SK-N-SH (cell line): Measurements from ENCODE around the gene GSTM5. TPM values are rescaled to one million over a fixed set of nuclear protein-coding genes. Genes with fewer than 3 reads are reported as not detected.
"Not testable (repeated sequence)": the region's sequence is repeated elsewhere in the genome, so short reads cannot be mapped to it uniquely, and the experiment has no call there.

Experiments used
- CTCF ChIA-PET: fragments of 300-600, 350-600 bp; formaldehyde crosslinking; extraction: SDS; loops from one replicate; lab custom pipeline; 2021; lab: Yijun Ruan, JAX
- POLR2A ChIA-PET: fragments of 350-600 bp; sonication (Branson Sonifier 250); formaldehyde crosslinking; extraction: SDS; loops from one replicate; lab custom pipeline; 2020; ENCODE audit warnings: antibody characterized with exemption, inconsistent platforms; lab: Yijun Ruan, JAX
- DNase-seq: peaks from one replicate; pipeline ENCODE4 v3.0.0; 2012
- H2AFZ ChIP-seq: fragments of 200-600 bp; sonication (generic); 2 replicates; pipeline ENCODE4 v1.8.1; 2016; ENCODE audit warnings: antibody characterized with exemption, mild to moderate bottlenecking, low read depth
- H3F3A ChIP-seq: fragments of 200-600 bp; sonication (generic); replicated peaks from 2 replicates; pipeline ENCODE3; 2016; ENCODE audit warnings: antibody characterized with exemption, mild to moderate bottlenecking; ENCODE audit not compliant: insufficient read depth
- H3K27ac ChIP-seq, 2 experiments: fragments of 200-500 bp in 1 of 2; fragments of 200-600 bp in 1 of 2; sonication (Bioruptor generic) in 1 of 2; sonication (generic), shearing (Covaris generic) in 1 of 2; 2 replicates each; pipeline versions ENCODE4 v1.5.1 to v1.6.1; 2014 to 2016; ENCODE audit warnings: low read depth in 2 of 2, inconsistent platforms in 1 of 2, low read length in 1 of 2, mild to moderate bottlenecking in 1 of 2, mixed read lengths in 1 of 2
- H3K27me3 ChIP-seq: fragments of 200-600 bp; sonication (generic), shearing (Covaris generic); 2 replicates; pipeline ENCODE4 v1.6.1; 2016; ENCODE audit warnings: mixed run types; ENCODE audit not compliant: insufficient read depth
- H3K36me3 ChIP-seq, 2 experiments: fragments of 200-500 bp in 1 of 2; fragments of 200-600 bp in 1 of 2; sonication (Bioruptor generic) in 1 of 2; sonication (generic) in 1 of 2; replicated peaks in 1 of 2; 2 replicates each; pipeline versions ENCODE3 to v1.5.1; 2014 to 2016; ENCODE audit warnings: low read length in 1 of 2, mild to moderate bottlenecking in 1 of 2; ENCODE audit not compliant: insufficient read depth in 2 of 2, control insufficient read depth in 1 of 2
- H3K4me1 ChIP-seq, 2 experiments: fragments of 200-500 bp in 1 of 2; fragments of 200-600 bp in 1 of 2; sonication (Bioruptor generic) in 1 of 2; sonication (generic), shearing (Covaris generic) in 1 of 2; 2 replicates each; pipeline versions ENCODE4 v1.5.1 to v1.6.1; 2014 to 2016; ENCODE audit warnings: low read depth in 1 of 2, low read length in 1 of 2, mixed run types in 1 of 2; ENCODE audit not compliant: insufficient read depth in 2 of 2, control insufficient read depth in 1 of 2
- H3K4me2 ChIP-seq: fragments of 200-600 bp; sonication (generic), shearing (Covaris generic); 2 replicates; pipeline ENCODE4 v1.6.1; 2017; ENCODE audit warnings: mixed run types
- H3K4me3 ChIP-seq, 2 experiments: fragments of 200-500 bp in 1 of 2; fragments of 200-600 bp in 1 of 2; sonication (Bioruptor generic) in 1 of 2; sonication (generic), shearing (Covaris generic) in 1 of 2; 2 replicates each; pipeline versions ENCODE4 v1.5.1 to v1.8.1; 2014 to 2016; ENCODE audit warnings: low read depth in 2 of 2, inconsistent platforms in 1 of 2, low read length in 1 of 2, mild to moderate bottlenecking in 1 of 2, mixed read lengths in 1 of 2, moderate library complexity in 1 of 2
- H3K79me2 ChIP-seq: fragments of 200-600 bp; sonication (generic); 2 replicates; pipeline ENCODE4 v1.8.1; 2017; ENCODE audit warnings: mild to moderate bottlenecking; ENCODE audit not compliant: insufficient read depth
- H3K9ac ChIP-seq: fragments of 200-600 bp; sonication (generic); 2 replicates; pipeline ENCODE4 v1.6.1; 2017; ENCODE audit warnings: mixed run types
- H3K9me2 ChIP-seq: fragments of 200-600 bp; sonication (generic); 2 replicates; pipeline ENCODE4 v1.6.1; 2017; ENCODE audit warnings: mixed run types
- H3K9me3 ChIP-seq: fragments of 200-600 bp; sonication (generic); 2 replicates; pipeline ENCODE4 v1.6.1; 2017; ENCODE audit warnings: mixed run types, mild to moderate bottlenecking, moderate library complexity
- H4K20me1 ChIP-seq: fragments of 200-600 bp; sonication (generic); 2 replicates; pipeline ENCODE4 v1.6.1; 2017; ENCODE audit warnings: mild to moderate bottlenecking, mixed run types; ENCODE audit not compliant: insufficient read depth
- ELF1 ChIP-seq: IDR thresholded peaks from 2 replicates; pipeline ENCODE4 v1.4.0; 2012
- EZH2phosphoT487 ChIP-seq: fragments of 200-600 bp; sonication (generic); IDR thresholded peaks from 2 replicates; pipeline ENCODE4 v1.6.1; 2017; ENCODE audit warnings: low read depth, mixed run types, mild to moderate bottlenecking, antibody characterized with exemption, moderate library complexity, borderline replicate concordance
- JUND ChIP-seq: IDR thresholded peaks from 2 replicates; pipeline ENCODE4 v1.4.0; 2012
- NFIC ChIP-seq: IDR thresholded peaks from 2 replicates; pipeline ENCODE4 v1.4.0; 2012; ENCODE audit warnings: borderline replicate concordance
- POLR2AphosphoS5 ChIP-seq: IDR thresholded peaks from 2 replicates; pipeline ENCODE4 v1.6.1; 2012; ENCODE audit warnings: low read depth, low read length
- RFX5 ChIP-seq: IDR thresholded peaks from 2 replicates; pipeline ENCODE4 v1.6.1; 2012; ENCODE audit warnings: mild to moderate bottlenecking, improper control_type of control experiment, low read length
- RXRA ChIP-seq: IDR thresholded peaks from 2 replicates; pipeline ENCODE4 v1.4.0; 2012; ENCODE audit warnings: low read depth, mild to moderate bottlenecking, borderline replicate concordance
- SIN3A ChIP-seq: IDR thresholded peaks from 2 replicates; pipeline ENCODE4 v1.6.1; 2012; ENCODE audit warnings: low read depth, mild to moderate bottlenecking, low read length, moderate library complexity, borderline replicate concordance
- TCF12 ChIP-seq: IDR thresholded peaks from 2 replicates; pipeline ENCODE4 v1.4.0; 2012
- TEAD4 ChIP-seq: IDR thresholded peaks from 2 replicates; pipeline ENCODE4 v1.4.0; 2012; ENCODE audit warnings: mild to moderate bottlenecking, borderline replicate concordance; ENCODE audit not compliant: insufficient read depth
- WGBS: methylation state at CpG from one replicate; pipeline ENCODE4 v1.1.6; 2017; ENCODE audit warnings: low lambda C conversion rate; 5-methylcytosine and 5-hydroxymethylcytosine counted together
- polyA plus RNA-seq, 3 experiments: library from polyadenylated mRNA; depleted of rRNA; stranded (reverse); fragments of >200 nt; gene quantifications; 2 replicates each; pipeline ENCODE4 v1.2.3, GENCODE V29; 2012
- TF ChIP-seq, protein P1 (sequence below): IDR thresholded peaks from 2 replicates; pipeline ENCODE4 v1.4.0; 2012; ENCODE audit warnings: low read depth
- TF ChIP-seq, protein P2 (sequence below): IDR thresholded peaks from 2 replicates; pipeline ENCODE4; 2012
- TF ChIP-seq, protein P3 (sequence below): fragments of 200-600 bp; sonication (generic); IDR thresholded peaks from 2 replicates; pipeline ENCODE4 v1.6.1; 2017; ENCODE audit warnings: antibody characterized with exemption, mild to moderate bottlenecking, moderate library complexity

Gene GSTM5
- polyA plus RNA-seq, 1 of the 3 experiments (the other 2 are of a cell fraction), result not detected

DNA sequence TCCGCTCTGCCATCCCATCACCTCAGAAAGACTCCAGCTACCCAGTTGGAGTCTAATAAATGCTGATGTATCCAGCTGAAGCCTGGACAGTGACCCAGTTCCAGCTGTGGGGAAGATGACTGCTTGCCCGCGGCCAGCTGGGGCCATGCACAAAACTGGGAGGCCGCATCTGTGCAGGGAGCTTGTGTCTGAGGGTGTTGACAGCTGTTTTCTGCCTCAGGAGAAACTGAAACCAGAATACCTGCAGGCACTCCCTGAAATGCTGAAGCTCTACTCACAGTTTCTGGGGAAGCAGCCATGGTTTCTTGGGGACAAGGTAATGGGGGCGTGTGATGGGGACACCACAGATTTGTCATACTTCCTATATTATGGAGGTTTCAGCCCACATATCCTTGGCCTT is 41.0 kb upstream of the GSTM5 start:
- Histone ChIP-seq H2AFZ (no peak overlapping the region), H3K36me3 (no peaks in the 10 kb centered on the region), H3K27ac (no peak overlapping the region), H3K79me2 (no peaks in the 10 kb centered on the region), H3K9me2 (no peaks in the 10 kb centered on the region), H3F3A (no peaks in the 10 kb centered on the region), H3K4me3 (no peak overlapping the region), H3K9me3 (no peaks in the 10 kb centered on the region), H3K9ac (no peak overlapping the region), H3K4me2 (no peak overlapping the region), H3K27me3 (no peaks in the 10 kb centered on the region), H3K4me1 (peaks cover 0 to 7% of the 10 kb centered on the region in 2 experiments; a peak in 1 of 4 replicates)
- CTCF ChIA-PET, result interaction anchor here (0.7 to 2.6 kb wide), 6 partner anchors 22 to 313 kb away, joined by 3 to 8 read pairs (median 4); partner anchors contain the start of gene AHCYL1
- WGBS, result 90% methylated on average over 5 of the region's 5 CpGs
- POLR2A ChIA-PET, result interaction anchor here (0.6 kb wide), 1 partner anchor 11 kb away, joined by 3 read pairs; no protein-coding TSS in a partner anchor
- no peak for DNase-seq
- no peak for TF ChIP-seq NFIC
- no peak for TF ChIP-seq TEAD4
- no peak for TF ChIP-seq SIN3A
- TF ChIP-seq, all 33 proteins: peak for 0
- no peaks in the 10 kb centered on the region for H4K20me1 ChIP-seq

DNA sequence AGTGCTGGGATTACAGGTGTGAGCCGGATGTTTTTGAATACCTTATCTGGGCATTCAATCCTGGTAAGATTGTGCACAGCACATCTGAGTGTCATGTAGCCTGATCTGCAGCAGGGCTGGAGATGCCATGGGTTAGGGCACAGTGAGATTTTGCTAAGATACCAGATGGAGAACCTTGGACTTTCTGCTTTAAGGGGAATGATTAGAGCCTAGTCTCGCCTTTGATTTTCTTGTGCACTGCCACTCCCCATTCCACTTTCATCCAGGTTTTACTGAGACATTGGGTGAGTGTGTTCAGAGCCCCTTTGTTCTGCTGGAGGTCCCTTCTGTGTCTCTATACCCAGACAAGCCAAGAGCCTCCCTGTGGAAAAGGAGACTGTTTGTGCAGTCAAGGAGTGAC is 38.2 kb upstream of the GSTM5 start:
- H2AFZ ChIP-seq, CTCF ChIA-PET: not testable (repeated sequence)

DNA sequence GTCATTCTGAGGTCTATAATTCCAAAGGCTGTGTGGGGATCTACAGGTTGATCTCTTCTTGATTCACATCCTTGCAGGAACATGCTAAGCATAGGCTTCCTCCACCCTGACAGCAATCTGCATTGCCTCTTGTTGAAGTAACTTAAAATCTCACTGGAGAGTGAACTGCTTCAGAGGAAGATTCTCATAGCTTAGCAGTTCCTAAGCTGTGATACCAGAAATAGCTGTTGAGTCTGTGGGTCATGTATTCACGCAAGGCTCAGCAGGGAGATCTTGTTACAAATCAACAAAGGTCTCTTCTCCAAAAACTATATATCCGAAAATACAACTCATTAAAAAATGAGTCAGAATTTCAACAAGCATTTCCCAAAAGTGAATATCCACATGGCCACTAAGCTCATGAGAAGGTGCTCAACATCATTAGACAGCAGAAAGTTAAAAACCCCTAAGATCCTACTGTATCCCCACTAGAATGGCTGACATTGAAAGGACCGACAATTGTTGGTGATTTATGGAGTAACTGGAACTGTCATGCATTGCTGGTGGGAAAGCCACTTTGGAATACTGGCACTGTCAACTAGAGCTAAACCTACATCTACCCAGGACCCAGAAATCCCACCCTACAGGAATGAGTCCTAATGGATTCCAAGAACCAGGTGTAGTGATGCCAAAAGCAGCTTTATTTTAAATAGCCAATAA is 35.2 kb upstream of the GSTM5 start:
- H3K36me3 ChIP-seq, H3K4me2 ChIP-seq, H3K9me2 ChIP-seq, H3K4me3 ChIP-seq, H3F3A ChIP-seq, H3K79me2 ChIP-seq, DNase-seq, POLR2A ChIA-PET, H3K4me1 ChIP-seq, H3K27ac ChIP-seq, H3K27me3 ChIP-seq, H3K9me3 ChIP-seq, H2AFZ ChIP-seq, H3K9ac ChIP-seq, H4K20me1 ChIP-seq: not testable (repeated sequence)
- CTCF ChIA-PET, result interaction anchor here (1.0 kb wide), 2 partner anchors 97 to 144 kb away, joined by 3 read pairs; no protein-coding TSS in a partner anchor
- 78% methylated on average over 3 of the region's 3 CpGs for WGBS

More for the DNA sequence above, 38.2 kb upstream of the GSTM5 start:
- WGBS, result 91% methylated on average over 2 of the region's 2 CpGs
- H3K4me2 ChIP-seq, H3K27ac ChIP-seq, H3K9me3 ChIP-seq, H3K9me2 ChIP-seq, H3K4me1 ChIP-seq, H3K4me3 ChIP-seq, H3K36me3 ChIP-seq, H3K27me3 ChIP-seq, H3K9ac ChIP-seq, H3K79me2 ChIP-seq, POLR2A ChIA-PET, DNase-seq, H3F3A ChIP-seq, H4K20me1 ChIP-seq: not testable (repeated sequence)

DNA sequence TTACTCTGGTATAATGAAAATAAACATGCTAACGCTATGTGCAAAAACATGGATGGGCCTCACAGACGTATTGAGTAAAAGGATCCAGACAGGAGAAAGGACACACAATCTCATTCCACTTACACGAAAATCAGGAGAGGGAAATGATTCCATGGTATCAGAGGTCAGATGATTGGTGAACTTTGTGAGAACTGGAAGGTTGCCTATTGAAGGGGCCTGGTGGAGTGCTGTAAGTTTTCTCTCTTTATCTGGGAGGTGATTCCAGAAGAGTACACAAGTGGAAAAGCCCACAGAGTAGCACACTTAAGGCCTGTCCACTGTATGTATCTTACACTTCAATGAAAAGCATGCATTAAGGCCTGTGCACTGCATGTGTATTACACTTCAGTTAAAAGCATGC is 34.6 kb upstream of the GSTM5 start:
- Histone ChIP-seq H3K4me3 (no peak overlapping the region), H3K27me3 (no peaks in the 10 kb centered on the region), H3K9ac (no peak overlapping the region), H4K20me1 (no peaks in the 10 kb centered on the region), H3K79me2 (no peaks in the 10 kb centered on the region), H3K9me2 (no peaks in the 10 kb centered on the region), H3K9me3 (no peaks in the 10 kb centered on the region), H3K4me1 (no peaks in the 10 kb centered on the region), H3K27ac (no peak overlapping the region), H3F3A (no peaks in the 10 kb centered on the region), H3K4me2 (no peak overlapping the region), H2AFZ (no peak overlapping the region), H3K36me3 (no peaks in the 10 kb centered on the region)
- no peak for DNase-seq
- ChIA-PET CTCF (interaction anchor here (1.0 kb wide), 2 partner anchors 96 to 145 kb away, joined by 3 read pairs; no protein-coding TSS in a partner anchor), POLR2A (no interaction called here)
- 82% methylated on average over 3 of the region's 3 CpGs for WGBS
- TF ChIP-seq, protein P1, sequence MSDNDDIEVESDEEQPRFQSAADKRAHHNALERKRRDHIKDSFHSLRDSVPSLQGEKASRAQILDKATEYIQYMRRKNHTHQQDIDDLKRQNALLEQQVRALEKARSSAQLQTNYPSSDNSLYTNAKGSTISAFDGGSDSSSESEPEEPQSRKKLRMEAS, result no peak
- TF ChIP-seq JUND (no peak), ELF1 (no peak), POLR2AphosphoS5 (no peak), EZH2phosphoT487 (no peak), TCF12 (no peak), RFX5 (no peak), RXRA (no peak)
- TF ChIP-seq, protein P2, sequence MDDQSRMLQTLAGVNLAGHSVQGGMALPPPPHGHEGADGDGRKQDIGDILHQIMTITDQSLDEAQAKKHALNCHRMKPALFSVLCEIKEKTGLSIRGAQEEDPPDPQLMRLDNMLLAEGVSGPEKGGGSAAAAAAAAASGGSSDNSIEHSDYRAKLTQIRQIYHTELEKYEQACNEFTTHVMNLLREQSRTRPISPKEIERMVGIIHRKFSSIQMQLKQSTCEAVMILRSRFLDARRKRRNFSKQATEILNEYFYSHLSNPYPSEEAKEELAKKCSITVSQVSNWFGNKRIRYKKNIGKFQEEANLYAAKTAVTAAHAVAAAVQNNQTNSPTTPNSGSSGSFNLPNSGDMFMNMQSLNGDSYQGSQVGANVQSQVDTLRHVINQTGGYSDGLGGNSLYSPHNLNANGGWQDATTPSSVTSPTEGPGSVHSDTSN, result no peak
- TF ChIP-seq, protein P3, sequence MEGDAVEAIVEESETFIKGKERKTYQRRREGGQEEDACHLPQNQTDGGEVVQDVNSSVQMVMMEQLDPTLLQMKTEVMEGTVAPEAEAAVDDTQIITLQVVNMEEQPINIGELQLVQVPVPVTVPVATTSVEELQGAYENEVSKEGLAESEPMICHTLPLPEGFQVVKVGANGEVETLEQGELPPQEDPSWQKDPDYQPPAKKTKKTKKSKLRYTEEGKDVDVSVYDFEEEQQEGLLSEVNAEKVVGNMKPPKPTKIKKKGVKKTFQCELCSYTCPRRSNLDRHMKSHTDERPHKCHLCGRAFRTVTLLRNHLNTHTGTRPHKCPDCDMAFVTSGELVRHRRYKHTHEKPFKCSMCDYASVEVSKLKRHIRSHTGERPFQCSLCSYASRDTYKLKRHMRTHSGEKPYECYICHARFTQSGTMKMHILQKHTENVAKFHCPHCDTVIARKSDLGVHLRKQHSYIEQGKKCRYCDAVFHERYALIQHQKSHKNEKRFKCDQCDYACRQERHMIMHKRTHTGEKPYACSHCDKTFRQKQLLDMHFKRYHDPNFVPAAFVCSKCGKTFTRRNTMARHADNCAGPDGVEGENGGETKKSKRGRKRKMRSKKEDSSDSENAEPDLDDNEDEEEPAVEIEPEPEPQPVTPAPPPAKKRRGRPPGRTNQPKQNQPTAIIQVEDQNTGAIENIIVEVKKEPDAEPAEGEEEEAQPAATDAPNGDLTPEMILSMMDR, result no peak
